Natural killer cell (primary cell): Measurements from ENCODE around the gene OR4X1. TPM values are rescaled to one million over a fixed set of nuclear protein-coding genes. Genes with fewer than 3 reads are reported as not detected.

Source experiments
- ATAC-seq, 3 donors: fragments of 150-1000 bp in 2 of 3; fragments of 200-7000 bp in 1 of 3; cut with Tn5 transposase; 1 replicate in 1 of 3; 2 replicates in 2 of 3; pipeline ENCODE4 v1.10.0; 2021; ENCODE audit warnings: mild to moderate bottlenecking in 2 of 3, moderate library complexity in 2 of 3
- DNase-seq, 2 donors: peaks; one replicate each; pipeline versions ENCODE4 v3.0.0 to v3.0.0-alpha.2; 2013 to 2021; ENCODE audit warnings: mixed read lengths in 1 of 2
- H3K27ac ChIP-seq: one replicate; pipeline ENCODE4 v1.5.1; 2013; ENCODE audit warnings: mild to moderate bottlenecking, low read length
- H3K27me3 ChIP-seq: one replicate; pipeline ENCODE4 v1.6.1; 2013; ENCODE audit warnings: low read length; ENCODE audit not compliant: control insufficient read depth, insufficient read depth
- H3K36me3 ChIP-seq: one replicate; pipeline ENCODE4 v1.6.1; 2013; ENCODE audit warnings: low read length; ENCODE audit not compliant: control insufficient read depth, insufficient read depth
- H3K4me1 ChIP-seq: one replicate; pipeline ENCODE4 v1.6.1; 2013; ENCODE audit warnings: low read length; ENCODE audit not compliant: control insufficient read depth, insufficient read depth
- H3K4me3 ChIP-seq: one replicate; pipeline ENCODE4 v1.5.1; 2013; ENCODE audit warnings: low read length
- H3K9me3 ChIP-seq: one replicate; pipeline ENCODE4 v1.6.1; 2013; ENCODE audit warnings: low read length; ENCODE audit not compliant: control insufficient read depth, insufficient read depth
- H3K27ac Mint-ChIP-seq, 2 donors: one replicate each; pipeline ENCODE4 v1.8.0; 2022; ENCODE audit warnings: mild to moderate bottlenecking in 2 of 2, mixed read lengths in 2 of 2, moderate library complexity in 1 of 2
- H3K27me3 Mint-ChIP-seq, 2 donors: one replicate each; pipeline ENCODE4 v1.8.0; 2022; ENCODE audit warnings: low read depth in 2 of 2, mixed read lengths in 2 of 2
- H3K36me3 Mint-ChIP-seq: one replicate; pipeline ENCODE4 v1.8.0; 2022; ENCODE audit warnings: mixed read lengths
- H3K4me1 Mint-ChIP-seq, 2 donors: one replicate each; pipeline ENCODE4 v1.8.0; 2022; ENCODE audit warnings: mixed read lengths in 2 of 2
- H3K4me3 Mint-ChIP-seq: one replicate; pipeline ENCODE4 v1.8.0; 2022; ENCODE audit warnings: mild to moderate bottlenecking, moderate library complexity, mixed read lengths
- H3K9me3 Mint-ChIP-seq, 2 donors: one replicate each; pipeline ENCODE4 v1.8.0; 2022; ENCODE audit warnings: mixed read lengths in 2 of 2
- CTCF ChIP-seq: fragments of 200-600 bp; IDR thresholded peaks from one replicate; pipeline ENCODE4 v1.8.0; 2022; ENCODE audit warnings: antibody characterized with exemption
- WGBS: methylation state at CpG from one replicate; pipeline ENCODE4 v1.1.7; 2013; ENCODE audit warnings: missing lambda C conversion rate; ENCODE audit not compliant: insufficient coverage; 5-methylcytosine and 5-hydroxymethylcytosine counted together
- intact Hi-C: fragments of 100-400 bp; cut with micrococcal nuclease; formaldehyde crosslinking; loops from one replicate; pipeline ENCODE4 v1.14.2; 2022
- total RNA-seq, 4 donors: library from RNA; stranded (reverse); fragments of 120-200 nt in 1 of 4; gene quantifications; one replicate each; pipeline versions ENCODE4 v1.2.3 to v1.2.4, GENCODE V29; 2013 to 2022

The OR4X1 gene
- total RNA-seq, 3 donors from 2014 or later (not counting 1 experiment from before 2014, with no cell fraction given), result not detected

DNA sequence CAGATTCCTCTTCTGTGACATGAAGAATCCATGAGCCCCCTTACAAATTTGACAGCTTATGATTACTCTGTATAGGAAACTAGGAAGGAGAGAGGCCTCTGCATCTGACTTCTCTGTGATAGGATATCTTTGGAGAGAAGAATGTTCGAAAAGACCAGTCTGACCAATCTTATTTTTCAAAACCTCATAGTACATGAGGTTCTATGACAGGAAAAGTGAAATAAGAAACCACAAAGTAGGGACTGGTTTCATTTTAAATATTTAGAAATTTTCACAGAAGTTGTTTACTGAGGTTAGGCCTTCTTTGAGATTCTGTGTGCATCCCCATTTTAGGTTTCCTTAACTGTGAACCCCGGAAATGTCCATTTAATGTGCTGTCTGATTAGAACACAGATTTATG is 2.1 kb upstream of the OR4X1 start:
- no peak overlapping the region for H3K27ac Mint-ChIP-seq
- TF ChIP-seq CTCF, result no peak
- intact Hi-C loops, result no loop called here
- no peak overlapping the region for H3K27ac ChIP-seq
- no peak for ATAC-seq
- peaks cover 8 to 18% of the 10 kb centered on the region in 2 donors for H3K27me3 Mint-ChIP-seq
- no peaks in the 10 kb centered on the region for H3K4me1 ChIP-seq
- DNase-seq, result no peak
- 78% methylated on average over 1 of the region's 2 CpGs for WGBS
- H3K27me3 ChIP-seq, result peaks cover 4% of the 10 kb centered on the region
- H3K4me1 Mint-ChIP-seq, result no peaks in the 10 kb centered on the region
- H3K9me3 ChIP-seq, result no peaks in the 10 kb centered on the region
- no peak overlapping the region for H3K4me3 ChIP-seq
- no peak overlapping the region for H3K4me3 Mint-ChIP-seq
- no peaks in the 10 kb centered on the region for H3K36me3 ChIP-seq
- no peaks in the 10 kb centered on the region for H3K9me3 Mint-ChIP-seq
- no peaks in the 10 kb centered on the region for H3K36me3 Mint-ChIP-seq

DNA sequence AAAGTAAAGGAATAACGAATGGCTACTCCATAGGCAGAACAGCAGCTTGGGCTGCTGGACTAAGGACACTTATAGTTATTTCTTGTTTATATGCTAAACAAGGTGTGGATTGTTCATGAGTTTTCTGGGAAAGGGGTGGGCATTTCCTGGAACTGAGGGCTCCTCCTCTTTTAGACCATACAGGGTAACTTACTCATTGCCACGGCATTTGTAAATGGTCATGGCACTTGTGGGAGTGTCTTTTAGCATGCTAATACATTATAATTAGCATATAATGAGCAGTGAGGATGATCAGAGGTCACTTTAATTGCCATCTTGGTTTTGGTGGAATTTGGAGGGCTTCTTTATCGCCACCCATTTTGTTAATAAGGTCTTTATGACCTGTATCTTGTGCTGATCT is 7.0 kb downstream of the OR4X1 start:
- WGBS, result 86% methylated on average over 2 of the region's 3 CpGs
- Histone ChIP-seq H3K9me3 (no peaks in the 10 kb centered on the region), H3K4me1 (no peaks in the 10 kb centered on the region), H3K4me3 (no peak overlapping the region), H3K27ac (no peak overlapping the region), H3K27me3 (no peaks in the 10 kb centered on the region), H3K36me3 (no peaks in the 10 kb centered on the region)
- intact Hi-C loops, result no loop called here
- no peak for ATAC-seq
- Mint-ChIP-seq H3K27ac (no peak overlapping the region), H3K4me3 (no peak overlapping the region), H3K4me1 (no peaks in the 10 kb centered on the region), H3K36me3 (no peaks in the 10 kb centered on the region), H3K9me3 (peaks cover 0 to 2% of the 10 kb centered on the region in 2 donors), H3K27me3 (peaks cover 3 to 25% of the 10 kb centered on the region in 2 donors)
- DNase-seq, result no peak
- TF ChIP-seq CTCF, result no peak

DNA sequence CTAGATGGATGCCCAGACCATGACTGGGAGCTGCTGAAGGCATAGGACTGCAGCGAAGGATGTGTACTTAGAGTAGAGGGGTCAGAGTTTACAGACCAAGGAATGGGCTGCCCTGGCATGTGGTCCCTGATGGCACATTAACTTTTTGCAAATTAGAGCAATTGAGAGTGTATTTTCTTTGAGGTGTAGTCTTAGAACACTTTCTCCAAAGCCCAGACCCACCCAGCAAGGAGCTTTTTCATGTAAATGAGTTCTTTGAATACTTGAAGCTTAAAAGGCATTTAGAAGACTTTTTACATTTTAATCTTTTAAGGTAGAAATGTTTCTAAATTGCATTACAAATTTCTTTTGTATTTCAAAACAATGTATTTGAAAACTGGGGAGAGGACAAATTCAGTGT is 8.9 kb downstream of the OR4X1 start:
- H3K4me3 ChIP-seq, result no peak overlapping the region
- Mint-ChIP-seq H3K27ac (no peak overlapping the region), H3K4me3 (no peak overlapping the region), H3K9me3 (peaks cover 0 to 2% of the 10 kb centered on the region in 2 donors), H3K36me3 (no peaks in the 10 kb centered on the region), H3K4me1 (no peaks in the 10 kb centered on the region), H3K27me3 (peaks cover 3 to 28% of the 10 kb centered on the region in 2 donors)
- H3K9me3 ChIP-seq, result no peaks in the 10 kb centered on the region
- no peak for ATAC-seq
- intact Hi-C loops, result no loop called here
- H3K27me3 ChIP-seq, result no peaks in the 10 kb centered on the region
- H3K27ac ChIP-seq, result no peak overlapping the region
- DNase-seq, result no peak
- TF ChIP-seq CTCF, result no peak
- H3K4me1 ChIP-seq, result no peaks in the 10 kb centered on the region
- 31% methylated on average over 1 of the region's 1 CpG for WGBS
- no peaks in the 10 kb centered on the region for H3K36me3 ChIP-seq

DNA sequence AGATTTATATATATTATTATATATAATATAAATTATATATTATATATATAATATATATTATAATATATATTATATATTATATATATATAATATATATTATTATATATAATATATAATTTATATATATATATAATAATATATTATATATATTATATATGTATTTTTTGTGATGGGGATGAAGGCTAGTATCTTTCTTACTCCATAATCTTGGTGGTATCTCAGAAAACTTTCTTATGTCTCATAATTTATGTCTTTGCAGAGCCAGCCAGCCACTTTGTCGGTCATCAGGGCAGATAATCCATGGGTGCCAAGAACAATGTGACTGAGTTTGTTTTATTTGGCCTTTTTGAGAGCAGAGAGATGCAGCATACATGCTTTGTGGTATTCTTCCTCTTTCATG is 42.3 kb downstream of the OR4X1 start, which contains the start of gene OR4S1:
Gene OR4S1 (plus strand): TSS at position 301 of the 400 bp plus-strand sequence. CDS start 0 bp downstream, at position 301.
- Histone ChIP-seq H3K36me3 (no peaks in the 10 kb centered on the region), H3K4me3 (no peak within 1 kb of the TSS), H3K27ac (no peak within 1 kb of the TSS), H3K27me3 (no peaks in the 10 kb centered on the region), H3K4me1 (no peaks in the 10 kb centered on the region), H3K9me3 (no peaks in the 10 kb centered on the region)
- no peaks in the 10 kb centered on the region for H3K36me3 Mint-ChIP-seq
- intact Hi-C loops, result no loop called here
- no peak within 1 kb of the TSS for H3K4me3 Mint-ChIP-seq
- H3K4me1 Mint-ChIP-seq, result no peaks in the 10 kb centered on the region
- no peak for DNase-seq
- TF ChIP-seq CTCF, result no peak
- no peak within 1 kb of the TSS for H3K27ac Mint-ChIP-seq
- H3K9me3 Mint-ChIP-seq, result no peaks in the 10 kb centered on the region
- no peak for ATAC-seq
- 75% methylated on average over 1 of the region's 1 CpG for WGBS
- peaks cover 11 to 19% of the 10 kb centered on the region in 2 donors for H3K27me3 Mint-ChIP-seq
